Measurements from ENCODE around the gene ANKUB1. TPM values are rescaled to one million over a fixed set of nuclear protein-coding genes. Genes with fewer than 3 reads are reported as not detected.

The ANKUB1 gene
- total and polyA plus RNA-seq, 10 of the 15 experiments (the other 5 are each of a cell fraction or from before 2014, with no cell fraction given): 0.08 TPM; not detected in 9

- CTCF ChIA-PET: interaction anchor here (0.9 to 3.7 kb wide), 14 partner anchors 13 to 374 kb away, joined by 3 to 126 read pairs (median 12); no protein-coding TSS in a partner anchor
- SMC1A ChIA-PET (ENCODE audit: uncharacterized antibody, unreplicated experiment): interaction anchor here (2.1 to 3.6 kb wide), 2 partner anchors 39 to 58 kb away, joined by 9 to 22 read pairs; partner anchors contain the start of gene COMMD2
- Histone ChIP-seq H3K79me2 (ENCODE audit: control insufficient read depth, insufficient read depth, low read length) (peaks cover 20% of the 10 kb centered on the region), H3K4me2 (ENCODE audit: control insufficient read depth, insufficient read depth) (no peak overlapping the region), H4K20me1 (ENCODE audit: control insufficient read depth, insufficient read depth) (no peaks in the 10 kb centered on the region), H2AFZ (ENCODE audit: control insufficient read depth, low read depth, low read length) (no peak overlapping the region), H3K4me1 (ENCODE audit: control insufficient read depth, insufficient read depth, low read length) (no peaks in the 10 kb centered on the region), H3K27me3 (replicated peaks in 1 of 2; ENCODE audit: control insufficient read depth in 2 of 2, insufficient read depth in 2 of 2, low read length in 1 of 2) (no peaks in the 10 kb centered on the region), H3K36me3 (ENCODE audit: control insufficient read depth in 2 of 2, insufficient read depth in 2 of 2, low read length in 1 of 2) (no peaks in the 10 kb centered on the region), H3K4me3 (no peak overlapping the region), H3K27ac (ENCODE audit: control insufficient read depth, insufficient read depth) (no peak overlapping the region), H3K9ac (ENCODE audit: control insufficient read depth, insufficient read depth, low read length) (no peak overlapping the region), H3K9me3 (replicated peaks; ENCODE audit: control insufficient read depth, insufficient read depth, low read length) (no peaks in the 10 kb centered on the region)
- intact Hi-C loops (cut with micrococcal nuclease; ENCODE audit: unreplicated experiment) (loop anchor here (5.0 kb wide), 2 partner anchors 42 to 152 kb away; partner anchors contain the start of gene WWTR1), in situ Hi-C loops (cut with MboI) (no loop called here)
- RAD21 ChIA-PET (ENCODE audit: unreplicated experiment): interaction anchor here (2.4 to 3.0 kb wide), 3 partner anchors 43 to 279 kb away, joined by 10 to 26 read pairs (median 20); no protein-coding TSS in a partner anchor
- no peak for FAIRE-seq
- DNase-seq (ENCODE audit: low read depth, low spot score): no peak
- no peak for ATAC-seq
- POLR2A ChIA-PET: no interaction called here
- BruUV-seq (replicated peaks): no TSS peak
- no peak for TF ChIP-seq IKZF2 (IDR thresholded peaks at IDR 0.05)
Observed at GRCh38 chr3:149809699-149810098, 17.3 kb upstream of the ANKUB1 start.

- H3K4me3 ChIP-seq: no peak overlapping the region
- no peak overlapping the region for H3K4me2 ChIP-seq (ENCODE audit: control insufficient read depth, insufficient read depth)
- no peaks in the 10 kb centered on the region for H3K27me3 ChIP-seq (replicated peaks in 1 of 2; ENCODE audit: control insufficient read depth in 2 of 2, insufficient read depth in 2 of 2, low read length in 1 of 2)
- H3K36me3 ChIP-seq (ENCODE audit: control insufficient read depth in 2 of 2, insufficient read depth in 2 of 2, low read length in 1 of 2): no peaks in the 10 kb centered on the region
- WGBS (ENCODE audit: insufficient coverage, insufficient replicate concordance, low lambda C conversion rate, missing lambda C conversion rate): 27% methylated on average over 4 of the region's 4 CpGs
- RAD21 ChIA-PET (ENCODE audit: unreplicated experiment): interaction anchor here (0.6 to 3.0 kb wide), 21 partner anchors 9 to 319 kb away, joined by 3 to 26 read pairs (median 5); partner anchors contain the start of genes ANKUB1 and WWTR1
- intact Hi-C loops (cut with micrococcal nuclease; ENCODE audit: unreplicated experiment): loop anchor here (1.0 to 5.0 kb wide), 2 partner anchors 41 to 314 kb away; no protein-coding TSS in a partner anchor
- H3K9ac ChIP-seq (ENCODE audit: control insufficient read depth, insufficient read depth, low read length): no peak overlapping the region
- H2AFZ ChIP-seq (ENCODE audit: control insufficient read depth, low read depth, low read length): no peak overlapping the region
- CTCF ChIA-PET: interaction anchor here (0.5 to 3.7 kb wide), 77 partner anchors 8 to 853 kb away, joined by 3 to 126 read pairs (median 5); partner anchors contain the start of genes ANKUB1 and COMMD2
- no TSS peak for BruUV-seq (replicated peaks)
- ATAC-seq (peak; percentile 12; the same call in 1 of the 3 replicates), FAIRE-seq (peak; percentile 31), DNase-seq (ENCODE audit: low read depth, low spot score) (no peak)
- POLR2A ChIA-PET: interaction anchor here (1.0 kb wide), 1 partner anchor 302 kb away, joined by 3 read pairs; no protein-coding TSS in a partner anchor
- SMC1A ChIA-PET (ENCODE audit: uncharacterized antibody, unreplicated experiment): interaction anchor here (0.5 to 3.6 kb wide), 30 partner anchors 9 to 412 kb away, joined by 3 to 22 read pairs (median 4); partner anchors contain the start of genes ANKUB1 and COMMD2
- H3K27ac ChIP-seq (ENCODE audit: control insufficient read depth, insufficient read depth): no peak overlapping the region
- H3K4me1 ChIP-seq (ENCODE audit: control insufficient read depth, insufficient read depth, low read length): no peaks in the 10 kb centered on the region
- H3K9me3 ChIP-seq (replicated peaks; ENCODE audit: control insufficient read depth, insufficient read depth, low read length): no peaks in the 10 kb centered on the region
- in situ Hi-C loops (cut with MboI): no loop called here
- H3K79me2 ChIP-seq (ENCODE audit: control insufficient read depth, insufficient read depth, low read length): peaks cover 6% of the 10 kb centered on the region
- H4K20me1 ChIP-seq (ENCODE audit: control insufficient read depth, insufficient read depth): no peaks in the 10 kb centered on the region
- TF ChIP-seq PAX5 (IDR thresholded peaks at IDR 0.05; ENCODE audit: borderline replicate concordance, low read depth, low read length) (peak; percentile 93), E2F4 (IDR thresholded peaks at IDR 0.05; ENCODE audit: low read depth, low read length) (no peak), ZSCAN29 (IDR thresholded peaks at IDR 0.05) (no peak), SMC3 (IDR thresholded peaks at IDR 0.05; ENCODE audit: borderline replicate concordance, low read length) (peak; percentile 58; the same call in 1 of the 2 replicates), MEF2B (IDR thresholded peaks at IDR 0.05; ENCODE audit: partially characterized antibody, poor library complexity, severe bottlenecking) (no peak), NRF1 (conservative IDR thresholded peaks at IDR 0.05; ENCODE audit: low read depth, low read length) (no peak), SMARCA5 (IDR thresholded peaks at IDR 0.05) (0 out of 2 replicates have a peak, but pooled peaks have one; percentile 28), MLLT1 (IDR thresholded peaks at IDR 0.05) (no peak), CREM (IDR thresholded peaks at IDR 0.05; ENCODE audit: low read depth) (no peak), SUZ12 (IDR thresholded peaks at IDR 0.05; ENCODE audit: unreplicated experiment) (no peak), LARP7 (IDR thresholded peaks at IDR 0.05) (no peak), BACH1 (IDR thresholded peaks at IDR 0.05; ENCODE audit: borderline replicate concordance) (no peak), PML (IDR thresholded peaks at IDR 0.05; ENCODE audit: low read length) (no peak)
Observed at GRCh38 chr3:149808209-149808829, 16.0 kb upstream of the ANKUB1 start.

Data from GM12878 (cell line).